Keratinocyte (primary cell): ENCODE measurements around the gene KLK11. TPM values are rescaled to one million over a fixed set of nuclear protein-coding genes. Genes with fewer than 3 reads are reported as not detected.
A peak's percentile ranks its signal among the peaks of the same experiment; 100 is the strongest.

Experiments
- DNase-seq: peaks from one replicate; pipeline ENCODE4 v3.0.0-alpha.2; 2011; ENCODE audit warnings: low read depth, missing footprints, low spot score
- FAIRE-seq: peaks from 2 replicates; lab custom pipeline; 2011; peaks lifted over from hg19 to GRCh38; lab: Jason Lieb, UNC
- H2AFZ ChIP-seq: 2 replicates; pipeline ENCODE4 v1.6.0; 2012; ENCODE audit warnings: low read length, control low read depth, inconsistent platforms; ENCODE audit not compliant: control insufficient read depth
- H3K27ac ChIP-seq: 2 replicates; pipeline ENCODE4 v1.5.1; 2011; ENCODE audit warnings: low read length; ENCODE audit not compliant: control insufficient read depth, insufficient read depth
- H3K27me3 ChIP-seq: 3 replicates; pipeline ENCODE4 v1.6.0; 2011; ENCODE audit warnings: low read length; ENCODE audit not compliant: control insufficient read depth, insufficient read depth; ENCODE audit errors: extremely low read depth
- H3K36me3 ChIP-seq, 2 experiments: 2 replicates in 1 of 2; 3 replicates in 1 of 2; pipeline ENCODE4 v1.5.1; 2011; ENCODE audit warnings: low read length in 2 of 2, mild to moderate bottlenecking in 1 of 2; ENCODE audit not compliant: control insufficient read depth in 2 of 2, insufficient read depth in 2 of 2; ENCODE audit errors: extremely low read depth in 1 of 2
- H3K4me1 ChIP-seq: 3 replicates; pipeline ENCODE4 v1.5.1; 2011; ENCODE audit warnings: low read length; ENCODE audit not compliant: control insufficient read depth, insufficient read depth; ENCODE audit errors: extremely low read depth
- H3K4me2 ChIP-seq: 3 replicates; pipeline ENCODE4 v1.6.0; 2011; ENCODE audit warnings: low read depth, low read length; ENCODE audit not compliant: control insufficient read depth, insufficient read depth; ENCODE audit errors: extremely low read depth
- H3K4me3 ChIP-seq, 3 experiments: fragments of 200-600 bp in 1 of 3; sonication (generic) in 1 of 3; 2 replicates in 2 of 3; 3 replicates in 1 of 3; pipeline ENCODE4 v1.5.1; 2011 to 2016; ENCODE audit warnings: low read length in 3 of 3, mild to moderate bottlenecking in 3 of 3, control low read depth in 2 of 3, inconsistent platforms in 1 of 3, low read depth in 1 of 3, mixed read lengths in 1 of 3, mixed run types in 1 of 3, moderate library complexity in 1 of 3; ENCODE audit not compliant: control insufficient read depth in 2 of 3, insufficient read depth in 2 of 3; ENCODE audit errors: extremely low read depth in 1 of 3
- H3K79me2 ChIP-seq: 2 replicates; pipeline ENCODE4 v1.6.0; 2012; ENCODE audit warnings: low read length; ENCODE audit not compliant: control insufficient read depth, insufficient read depth
- H3K9ac ChIP-seq: 3 replicates; pipeline ENCODE4 v1.6.0; 2011; ENCODE audit warnings: low read length; ENCODE audit not compliant: control insufficient read depth, insufficient read depth; ENCODE audit errors: extremely low read depth
- H3K9me1 ChIP-seq: 3 replicates; pipeline ENCODE4 v1.6.0; 2011; ENCODE audit warnings: low read length; ENCODE audit not compliant: control insufficient read depth, insufficient read depth; ENCODE audit errors: extremely low read depth
- H3K9me3 ChIP-seq: 2 replicates; pipeline ENCODE4 v1.5.1; 2012; ENCODE audit warnings: low read depth, low read length; ENCODE audit not compliant: control insufficient read depth
- H4K20me1 ChIP-seq: 3 replicates; pipeline ENCODE4 v1.6.0; 2011; ENCODE audit warnings: low read length; ENCODE audit not compliant: control insufficient read depth, insufficient read depth; ENCODE audit errors: extremely low read depth
- EZH2 ChIP-seq: IDR thresholded peaks from one replicate; pipeline ENCODE4 v1.6.1; 2012; ENCODE audit warnings: inconsistent platforms, mild to moderate bottlenecking, low read length, moderate library complexity
- dilution Hi-C: fragments of 300-500 bp; cut with MboI; formaldehyde crosslinking; loops from one replicate; pipeline ENCODE4 v1.7.0; 2020; ENCODE audit warnings: low sequenced_read_pairs; ENCODE audit not compliant: extremely low pct_ligation_motif_present
- polyA plus RNA-seq, 5 experiments: library from polyadenylated mRNA; depleted of rRNA in 3 of 5; stranded (reverse) in 3 of 5; stranded (forward) in 1 of 5; unstranded in 1 of 5; fragments of >200 nt; gene quantifications; 1 replicate in 1 of 5; 2 replicates in 3 of 5; 3 replicates in 1 of 5; pipeline versions ENCODE4 v1.2.1 to v1.2.3, GENCODE V29; 2011 to 2012; ENCODE audit warnings: missing spikeins in 2 of 5, low read depth in 1 of 5, low replicate concordance in 1 of 5
- TF ChIP-seq, protein P1 (sequence below), 3 experiments: IDR thresholded peaks in 1 of 3; conservative IDR thresholded peaks in 1 of 3; optimal IDR thresholded peaks in 1 of 3; 2 replicates in 2 of 3; 3 replicates in 1 of 3; pipeline versions ENCODE3 to v1.5.1; 2011; ENCODE audit warnings: low read length in 3 of 3, mild to moderate bottlenecking in 3 of 3, moderate library complexity in 2 of 3, control low read depth in 1 of 3, inconsistent platforms in 1 of 3; ENCODE audit not compliant: insufficient read depth in 2 of 3; ENCODE audit errors: extremely low read depth in 1 of 3

KLK11 gene
- polyA plus RNA-seq, 1 donor (not counting 4 experiments of a cell fraction or from before 2014, with no cell fraction given), result 18.0 TPM

DNA sequence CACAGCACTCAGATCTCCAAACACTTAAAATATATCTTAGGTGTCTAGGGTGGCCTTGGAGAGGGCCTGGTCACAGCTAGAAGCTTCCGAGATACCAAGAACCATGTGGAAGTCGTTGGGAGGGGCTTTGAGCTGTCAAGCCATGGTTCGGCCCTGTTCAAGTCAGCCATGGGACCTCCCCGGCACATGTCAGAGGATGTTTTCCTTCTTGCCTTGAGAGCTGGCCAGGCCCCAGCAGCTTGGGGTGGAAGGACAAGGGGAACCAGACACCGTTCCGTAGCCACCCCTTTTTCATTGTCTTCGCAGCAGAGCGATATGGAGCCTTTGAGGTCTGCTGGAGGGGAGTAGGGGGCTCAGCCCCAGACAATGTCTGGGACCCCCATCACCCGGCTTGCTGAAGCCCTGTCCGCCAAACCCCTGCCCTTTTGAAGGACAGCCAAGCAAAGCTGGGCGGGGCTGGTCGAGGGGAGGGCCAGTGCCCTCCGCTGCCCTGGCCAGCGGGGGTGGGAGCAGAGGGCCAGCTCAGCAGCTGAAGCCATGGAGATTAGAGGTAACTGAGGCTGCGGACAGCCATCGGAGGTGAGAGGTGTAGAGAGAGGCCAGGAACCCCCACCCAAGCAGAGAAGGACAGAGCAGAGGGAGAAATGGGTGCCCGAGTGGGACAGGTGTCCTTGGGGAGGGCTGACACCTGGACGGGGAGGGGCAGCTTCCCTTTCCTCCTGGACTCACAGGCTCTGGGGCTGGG lies 435 bp downstream of the KLK11 start:
- H3K4me2 ChIP-seq, result peak overlapping the region; percentile 33
- H3K27ac ChIP-seq, result no peak overlapping the region
- H3K36me3 ChIP-seq, result peaks cover 0 to 5% of the 10 kb centered on the region in 2 experiments
- no peak overlapping the region for H2AFZ ChIP-seq
- H3K27me3 ChIP-seq, result peaks cover 11% of the 10 kb centered on the region
- H3K9me3 ChIP-seq, result no peaks in the 10 kb centered on the region
- H4K20me1 ChIP-seq, result no peaks in the 10 kb centered on the region
- DNase-seq, result no peak
- H3K4me1 ChIP-seq, result peaks cover 18% of the 10 kb centered on the region
- H3K79me2 ChIP-seq, result no peaks in the 10 kb centered on the region
- peak overlapping the region in 1 of 3 experiments; percentile 44 for H3K4me3 ChIP-seq
- TF ChIP-seq EZH2, result no peak
- TF ChIP-seq, protein P1, sequence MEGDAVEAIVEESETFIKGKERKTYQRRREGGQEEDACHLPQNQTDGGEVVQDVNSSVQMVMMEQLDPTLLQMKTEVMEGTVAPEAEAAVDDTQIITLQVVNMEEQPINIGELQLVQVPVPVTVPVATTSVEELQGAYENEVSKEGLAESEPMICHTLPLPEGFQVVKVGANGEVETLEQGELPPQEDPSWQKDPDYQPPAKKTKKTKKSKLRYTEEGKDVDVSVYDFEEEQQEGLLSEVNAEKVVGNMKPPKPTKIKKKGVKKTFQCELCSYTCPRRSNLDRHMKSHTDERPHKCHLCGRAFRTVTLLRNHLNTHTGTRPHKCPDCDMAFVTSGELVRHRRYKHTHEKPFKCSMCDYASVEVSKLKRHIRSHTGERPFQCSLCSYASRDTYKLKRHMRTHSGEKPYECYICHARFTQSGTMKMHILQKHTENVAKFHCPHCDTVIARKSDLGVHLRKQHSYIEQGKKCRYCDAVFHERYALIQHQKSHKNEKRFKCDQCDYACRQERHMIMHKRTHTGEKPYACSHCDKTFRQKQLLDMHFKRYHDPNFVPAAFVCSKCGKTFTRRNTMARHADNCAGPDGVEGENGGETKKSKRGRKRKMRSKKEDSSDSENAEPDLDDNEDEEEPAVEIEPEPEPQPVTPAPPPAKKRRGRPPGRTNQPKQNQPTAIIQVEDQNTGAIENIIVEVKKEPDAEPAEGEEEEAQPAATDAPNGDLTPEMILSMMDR (optimal IDR thresholded peaks at IDR 0.05 in 1 of 3, IDR thresholded peaks at IDR 0.05 in 1 of 3, conservative IDR thresholded peaks at IDR 0.05 in 1 of 3; ENCODE audit: extremely low read depth in 1 of 3, insufficient read depth in 2 of 3, low read length in 3 of 3), result no peak
- H3K9me1 ChIP-seq, result no peaks in the 10 kb centered on the region
- no peak overlapping the region for H3K9ac ChIP-seq
- dilution Hi-C loops, result no loop called here
- no peak for FAIRE-seq

DNA sequence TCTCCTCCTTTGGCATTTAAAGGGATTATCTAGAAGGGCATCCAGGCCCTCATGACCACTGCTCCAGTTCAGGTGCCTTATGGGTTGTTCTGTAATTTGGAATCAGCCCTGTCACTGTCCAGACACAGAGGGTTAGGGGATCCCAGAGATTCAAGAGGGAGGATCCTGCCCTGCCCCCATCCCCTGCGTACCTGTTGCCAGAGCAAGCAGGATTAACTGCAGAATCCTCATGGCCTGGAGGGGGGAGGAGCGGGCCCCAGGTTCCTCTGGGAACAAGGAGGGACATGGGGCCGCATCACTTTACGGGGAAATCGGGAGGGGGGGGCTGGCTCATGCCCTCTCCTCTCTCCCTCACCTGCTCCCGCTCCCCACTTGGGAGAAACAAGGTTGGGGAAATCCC lies 1.0 kb downstream of the KLK11 start:
- FAIRE-seq (no peak), DNase-seq (no peak)
- Histone ChIP-seq H3K36me3 (peaks cover 0 to 5% of the 10 kb centered on the region in 2 experiments), H3K27ac (no peak overlapping the region), H2AFZ (no peak overlapping the region), H3K4me1 (peaks cover 18% of the 10 kb centered on the region), H3K79me2 (no peaks in the 10 kb centered on the region), H3K4me2 (no peak overlapping the region), H4K20me1 (no peaks in the 10 kb centered on the region), H3K9me1 (no peaks in the 10 kb centered on the region), H3K9me3 (no peaks in the 10 kb centered on the region), H3K4me3 (peak overlapping the region in 1 of 3 experiments; percentile 44), H3K9ac (no peak overlapping the region), H3K27me3 (peaks cover 11% of the 10 kb centered on the region)
- dilution Hi-C loops, result no loop called here
- no peak for TF ChIP-seq EZH2
- TF ChIP-seq, protein P1 (optimal IDR thresholded peaks at IDR 0.05 in 1 of 3, IDR thresholded peaks at IDR 0.05 in 1 of 3, conservative IDR thresholded peaks at IDR 0.05 in 1 of 3; ENCODE audit: extremely low read depth in 1 of 3, insufficient read depth in 2 of 3, low read length in 3 of 3), result no peak
